ENCODE measurements around the gene HOXA4.
A peak's percentile ranks its signal among the peaks of the same experiment; 100 is the strongest.

The HOXA4 gene

DNA sequence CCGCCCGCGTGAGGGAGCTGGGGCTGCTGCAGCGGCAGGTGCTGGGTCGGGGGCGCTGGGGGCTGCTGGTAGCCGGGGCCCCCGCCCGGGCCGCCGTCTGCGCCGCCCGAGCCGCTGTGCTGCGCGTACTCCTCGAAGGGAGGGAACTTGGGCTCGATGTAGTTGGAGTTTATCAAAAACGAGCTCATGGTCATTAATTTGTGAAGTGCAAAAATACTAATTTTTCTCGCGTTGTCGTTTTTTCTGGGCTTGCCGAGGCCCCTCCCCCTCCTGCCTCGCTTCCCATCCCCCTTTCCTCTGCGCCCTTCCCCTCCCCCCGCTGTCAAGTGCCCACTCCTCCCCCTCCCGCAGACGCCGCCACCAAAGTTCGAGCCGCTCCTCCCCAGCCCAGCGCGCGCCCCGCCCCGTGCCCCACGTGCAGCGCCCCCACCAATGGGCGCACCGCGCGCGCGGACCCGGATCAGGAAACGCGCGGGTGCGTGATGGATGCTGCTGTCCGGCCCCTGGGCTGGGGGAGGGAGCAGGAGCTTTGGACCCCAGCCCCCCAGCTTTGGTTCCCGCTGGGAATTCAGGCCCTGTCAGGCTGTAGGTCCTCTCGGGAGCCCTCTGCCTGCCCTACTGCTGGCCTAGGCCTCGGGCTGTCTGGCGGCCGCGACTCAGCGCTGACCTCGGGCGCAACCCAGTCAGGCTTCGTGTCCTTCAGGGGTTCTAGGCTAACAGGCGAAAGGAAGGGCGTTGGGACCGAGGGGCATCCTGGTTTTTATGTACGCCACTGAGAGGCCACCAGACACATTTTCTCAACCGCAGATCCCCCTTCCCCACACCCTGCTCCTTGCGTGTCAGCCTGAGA, at the start of gene HOXA4:
Gene HOXA4 (minus strand): TSS at position 218 of the 850 bp plus-strand sequence. CDS start 24 bp downstream, at position 194.
- peak; percentile 72 to 79 for DNase-seq

DNA sequence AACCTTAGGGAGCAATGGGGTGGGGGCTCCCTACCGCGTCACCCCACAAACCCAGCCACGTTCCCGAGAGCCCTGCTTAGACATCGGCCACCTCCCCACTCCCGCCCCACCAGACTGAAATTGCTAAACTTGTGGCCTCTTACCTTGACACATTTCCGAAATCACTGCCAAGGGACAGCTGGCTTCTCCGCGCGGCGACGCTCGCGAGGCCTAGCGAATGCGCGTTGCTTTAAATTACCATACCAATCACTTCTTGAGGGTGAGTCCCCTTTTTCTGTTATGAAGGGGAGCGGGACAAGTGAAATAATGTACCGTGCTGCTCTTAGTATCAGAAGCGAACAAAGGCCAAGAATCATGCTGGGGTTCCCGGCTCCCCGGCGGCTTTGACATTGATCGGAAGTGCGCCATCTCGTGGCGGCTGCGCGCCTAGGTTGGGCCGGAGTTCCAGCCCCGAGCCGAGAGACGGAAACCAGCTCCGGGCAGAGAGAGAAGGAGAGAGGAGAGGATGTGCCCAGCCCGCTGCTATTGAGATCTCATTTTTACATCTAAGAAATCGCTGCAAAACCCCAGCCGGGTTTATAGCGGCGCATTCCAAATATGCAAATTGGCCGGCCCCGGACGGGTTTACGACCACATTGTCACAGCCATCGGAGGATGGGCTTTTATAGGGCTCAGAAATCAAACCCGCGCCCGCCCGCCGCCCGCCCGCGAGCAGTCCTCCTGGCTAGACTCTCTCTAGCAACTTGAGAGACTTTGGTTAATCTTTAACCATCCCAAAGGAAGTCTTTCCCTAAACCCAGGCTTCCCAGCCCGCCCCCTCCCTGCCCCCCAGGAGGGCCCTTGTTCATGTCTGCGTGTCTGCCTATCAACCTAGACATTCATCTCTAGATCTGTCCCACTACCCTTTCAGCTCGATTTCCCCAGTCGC, 49.2 kb upstream of the HOXA4 start:
- DNase-seq = peak; percentile 74 to 76

DNA sequence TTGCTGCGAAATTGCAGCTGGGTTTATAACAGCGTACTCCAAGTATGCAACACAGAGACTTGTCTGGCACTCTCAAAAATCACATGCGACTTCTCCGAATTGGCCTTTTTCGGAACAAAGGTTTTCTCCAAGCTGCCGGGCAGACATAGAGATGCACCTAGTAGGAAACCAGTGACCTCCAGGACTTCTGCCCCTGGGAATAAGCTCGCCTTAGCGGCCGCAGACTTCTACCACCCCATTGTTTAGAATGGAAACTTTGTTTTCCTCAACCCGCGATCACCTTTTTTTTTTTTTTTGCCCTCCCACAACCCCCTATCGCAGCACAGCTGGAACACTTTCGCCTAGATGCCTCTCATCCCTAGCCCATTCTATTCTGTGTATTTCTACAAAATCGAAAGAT, 48.5 kb upstream of the HOXA4 start:
- DNase-seq = no peak

DNA sequence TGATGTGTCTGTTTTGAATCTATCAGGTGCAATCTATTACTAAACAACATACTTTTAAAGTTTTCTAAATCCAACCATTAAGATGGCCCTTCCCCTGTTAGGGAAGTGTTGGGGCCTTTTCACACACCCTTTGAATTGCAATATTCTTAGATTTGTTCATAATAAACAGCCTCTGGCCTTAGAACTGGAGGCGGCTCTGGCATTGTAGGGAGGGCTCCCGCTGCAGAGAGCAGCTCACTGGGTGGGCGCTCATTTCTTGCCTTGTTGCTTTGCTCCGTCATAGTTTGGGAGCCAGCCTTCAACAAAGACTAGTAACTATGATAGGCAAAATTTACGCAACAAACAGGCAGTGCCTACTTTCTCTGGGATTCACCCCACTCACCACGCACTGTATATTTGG, 47.8 kb upstream of the HOXA4 start:
- DNase-seq = no peak

DNA sequence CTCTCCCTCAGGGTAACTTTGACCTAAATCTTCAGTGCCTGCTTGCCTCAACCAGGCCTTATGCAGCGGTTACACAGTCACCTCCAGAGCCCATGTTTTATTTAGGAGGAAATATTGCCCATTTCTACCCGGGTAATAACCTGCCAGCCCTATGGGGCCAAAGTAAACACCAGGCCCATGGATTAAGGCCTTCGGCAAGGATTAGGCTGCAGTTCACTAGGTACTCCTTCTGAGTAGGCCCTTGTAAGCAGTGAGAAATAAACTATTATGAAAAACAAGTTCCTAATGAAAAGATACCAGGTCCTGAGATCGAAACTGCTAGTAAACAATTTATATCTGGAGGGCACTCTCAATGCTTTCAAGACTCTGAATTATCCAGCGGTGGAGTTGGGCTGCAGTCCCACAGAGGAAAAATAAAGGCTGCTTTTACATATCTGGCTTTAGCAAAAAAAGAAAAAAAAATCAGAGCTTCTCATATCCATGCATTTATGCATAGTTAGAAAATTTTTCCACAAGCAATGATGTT, 47.3 kb upstream of the HOXA4 start:
- no peak for DNase-seq

DNA sequence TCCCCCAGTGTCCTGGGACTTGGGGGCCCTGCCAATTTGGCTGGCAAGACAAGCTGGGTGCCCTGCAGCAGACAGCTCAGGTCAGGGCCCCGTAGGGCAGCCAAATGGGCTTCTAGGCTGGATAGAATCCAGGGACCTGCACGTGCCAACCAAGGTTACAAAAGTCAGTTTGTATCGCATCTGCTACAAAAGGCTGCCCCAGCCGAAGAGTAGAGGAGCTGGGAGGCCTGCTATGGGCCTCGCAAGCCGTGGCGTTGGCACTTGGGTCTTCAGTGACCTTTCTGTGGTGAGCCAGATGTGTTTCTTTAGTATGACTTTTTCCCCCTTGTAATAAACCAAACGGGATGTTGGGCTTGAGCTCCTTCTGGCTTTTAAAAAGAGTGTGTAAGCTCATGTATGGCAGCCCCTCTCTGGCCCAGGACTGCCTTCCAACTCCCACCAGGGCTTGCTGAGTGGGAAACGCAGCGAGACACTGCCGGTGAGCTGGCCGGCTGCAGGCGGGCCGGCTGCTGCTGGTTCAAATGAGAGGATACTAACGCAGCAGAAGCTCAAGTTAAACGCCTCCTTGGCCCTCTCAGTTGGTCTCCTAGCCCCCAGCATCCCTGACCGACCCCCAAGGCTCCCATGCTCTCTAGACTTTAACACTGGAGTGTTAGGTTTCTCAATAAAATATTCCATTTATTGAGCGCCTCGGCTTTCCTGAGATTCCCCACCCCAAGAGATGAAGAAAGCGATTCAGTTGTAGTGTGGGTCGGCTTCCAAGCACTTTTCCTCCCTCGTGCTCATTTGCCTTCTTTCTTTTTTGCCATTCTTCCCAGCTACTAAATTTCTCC, 46.6 kb upstream of the HOXA4 start:
- no peak for DNase-seq

DNA sequence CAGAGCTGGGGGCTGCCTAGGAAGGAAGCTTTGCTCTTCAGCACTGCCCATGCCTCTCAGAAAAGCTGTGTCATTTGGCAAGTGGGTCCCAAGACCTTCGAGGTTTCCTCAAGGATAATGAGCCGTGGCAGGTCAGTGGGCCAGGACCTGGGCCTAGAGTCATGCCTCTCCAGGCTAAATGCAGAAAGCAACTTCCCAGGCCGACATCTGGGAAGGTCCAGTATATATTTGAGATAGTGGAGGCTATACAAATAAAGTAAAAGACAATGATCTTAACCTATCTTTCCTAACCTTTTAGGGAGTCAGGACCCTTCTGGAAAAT, 45.9 kb upstream of the HOXA4 start:
- DNase-seq = no peak

DNA sequence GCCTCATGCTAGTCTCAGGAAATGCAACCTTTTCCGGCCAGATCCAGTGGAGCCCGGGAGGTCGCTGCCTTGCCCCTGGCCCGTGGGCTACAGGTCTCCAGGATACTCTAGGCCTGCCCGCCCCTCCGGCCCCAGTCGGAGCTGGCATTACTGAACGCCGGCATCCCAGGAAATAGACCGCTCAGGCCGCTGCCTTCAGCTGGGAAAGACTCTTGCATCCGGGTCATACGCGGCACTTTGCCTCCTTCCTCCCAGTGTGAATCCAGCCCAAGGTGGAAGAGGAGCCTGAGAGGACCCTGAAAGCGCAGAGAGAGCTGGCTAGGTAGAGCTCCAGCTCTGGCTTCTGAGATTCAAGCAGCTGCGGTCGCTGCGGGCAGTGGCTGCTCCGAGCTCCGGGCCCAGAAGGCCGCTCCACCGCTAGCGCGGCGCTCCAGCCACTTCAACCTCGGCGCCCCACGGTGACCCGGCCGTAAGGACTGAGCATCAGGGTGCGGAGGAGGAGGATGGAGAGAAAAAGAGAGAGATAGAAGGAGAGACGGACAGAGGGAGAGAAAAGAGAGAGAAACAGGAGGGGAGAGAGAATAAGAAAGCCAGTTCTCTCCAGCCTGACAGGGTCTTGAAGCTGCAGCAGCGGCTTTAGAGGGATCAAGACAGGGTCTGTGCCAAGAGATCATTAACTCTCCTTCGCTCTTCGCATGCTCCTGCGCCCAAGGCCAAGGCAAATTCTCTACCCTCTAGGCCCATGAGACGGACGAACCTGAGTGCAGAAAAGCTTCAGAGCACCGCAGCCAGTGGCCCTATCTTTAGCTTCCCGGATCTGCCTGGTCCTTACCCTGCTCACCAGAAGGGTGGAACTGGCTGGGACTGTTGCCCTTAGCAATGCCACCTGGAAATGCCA, 45.3 kb upstream of the HOXA4 start:
- DNase-seq = no peak

DNA sequence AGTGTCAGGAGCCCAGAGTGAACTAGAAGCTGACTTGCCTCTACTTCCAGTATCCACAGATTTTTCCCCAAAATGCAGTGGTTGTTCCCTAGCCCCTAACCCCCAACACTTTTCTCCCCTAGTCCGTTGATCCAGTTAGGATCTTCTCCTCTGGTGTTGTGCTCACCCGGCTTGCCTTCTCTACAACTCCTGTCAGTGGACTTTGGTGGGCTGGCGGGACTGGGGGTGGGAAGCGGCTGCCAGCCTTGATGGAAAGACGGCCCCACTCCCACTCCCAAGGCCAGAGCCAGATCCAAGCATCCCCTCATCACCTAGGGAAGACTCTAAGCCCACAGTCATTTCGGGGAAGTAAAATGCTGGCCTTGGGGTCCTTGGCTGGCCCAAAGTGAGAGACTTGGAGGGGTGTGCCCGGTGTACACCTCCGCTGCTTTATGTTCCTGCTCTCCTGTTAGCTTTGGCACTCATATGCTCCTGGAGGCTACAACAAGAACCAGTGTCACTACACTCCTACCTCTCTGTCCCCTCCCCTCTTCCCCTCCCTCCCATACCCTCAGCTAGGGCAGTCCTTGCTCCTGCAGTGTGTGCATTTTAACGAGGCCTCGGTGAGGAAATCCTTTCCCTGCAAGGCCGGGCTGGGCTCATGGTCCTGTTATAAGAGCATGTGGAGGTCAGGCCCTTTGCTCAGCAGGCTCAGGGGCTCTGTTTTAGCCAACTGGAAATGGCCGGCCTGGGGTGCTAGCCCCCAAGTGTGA, 44.5 kb upstream of the HOXA4 start:
- DNase-seq = no peak

DNA sequence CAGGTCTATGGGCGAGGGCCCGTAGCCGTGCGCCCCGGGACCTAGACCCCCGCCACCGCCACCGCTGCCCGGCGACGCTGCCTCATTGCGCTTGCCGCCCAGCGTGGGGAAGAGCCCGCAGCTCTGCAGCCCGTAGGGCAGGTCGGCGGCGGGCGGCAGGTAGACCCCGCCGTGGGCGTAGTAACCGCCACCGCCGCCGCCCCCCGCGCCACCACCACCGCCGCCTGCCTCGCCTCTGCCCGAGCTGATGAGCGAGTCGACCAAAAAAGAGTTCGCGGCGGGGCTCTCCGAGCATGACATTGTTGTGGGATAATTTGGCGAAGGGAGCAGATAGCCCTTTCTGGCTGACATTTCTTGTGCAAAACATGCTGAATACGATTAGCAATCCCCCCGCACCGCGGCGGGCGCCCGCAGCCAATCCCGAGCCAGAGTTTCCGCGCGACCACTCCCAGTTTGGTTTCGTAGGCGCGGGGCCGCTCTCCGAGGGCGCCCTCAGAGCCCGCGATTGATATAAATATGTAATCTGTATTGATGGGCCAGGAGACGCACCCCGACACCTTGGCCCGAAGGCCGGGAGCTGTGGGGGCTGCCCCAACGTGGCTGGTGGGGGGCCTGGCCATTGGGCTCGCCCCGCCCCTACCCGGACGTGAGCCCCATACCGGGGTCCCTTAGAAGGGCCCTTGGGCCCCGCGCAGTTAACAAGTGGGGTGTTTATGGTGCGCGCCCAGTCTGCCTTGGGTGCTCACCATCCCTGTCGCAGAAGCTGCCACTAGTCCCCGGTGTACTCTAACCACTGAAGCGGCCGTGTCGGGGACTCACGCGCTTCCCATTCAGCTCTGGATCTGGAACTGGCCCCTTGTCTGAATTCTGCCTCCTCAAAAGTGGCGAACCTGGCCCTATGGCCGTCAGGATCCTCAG, 43.7 kb upstream of the HOXA4 start, which contains the start of gene HOXA10:
Gene HOXA10 (minus strand): TSS at position 365 of the 918 bp plus-strand sequence. CDS start 14 bp downstream, at position 351.
- DNase-seq = no peak

DNA sequence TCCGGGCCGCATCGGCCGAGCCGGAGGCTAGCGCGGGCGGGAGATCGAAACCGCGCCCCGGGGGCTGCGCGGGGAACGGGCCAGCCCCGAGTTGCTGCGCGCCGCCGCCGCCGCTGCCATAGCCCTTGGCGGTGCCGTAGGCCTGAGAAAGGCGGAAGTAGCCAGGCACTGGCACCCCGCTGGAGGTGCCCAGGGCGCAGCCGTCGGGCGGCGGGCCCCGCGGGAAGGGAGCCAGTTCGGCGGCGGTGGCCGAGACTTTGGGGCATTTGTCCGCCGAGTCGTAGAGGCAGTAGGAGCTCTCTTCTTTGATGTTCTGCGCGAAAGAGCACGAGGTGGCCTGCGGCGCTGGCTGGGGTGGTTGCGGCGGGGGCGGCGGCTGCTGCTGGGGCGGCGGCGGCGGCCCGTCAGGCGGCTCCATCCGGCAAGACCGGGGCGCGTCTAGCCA, 43.0 kb upstream of the HOXA4 start:
- no peak for DNase-seq

DNA sequence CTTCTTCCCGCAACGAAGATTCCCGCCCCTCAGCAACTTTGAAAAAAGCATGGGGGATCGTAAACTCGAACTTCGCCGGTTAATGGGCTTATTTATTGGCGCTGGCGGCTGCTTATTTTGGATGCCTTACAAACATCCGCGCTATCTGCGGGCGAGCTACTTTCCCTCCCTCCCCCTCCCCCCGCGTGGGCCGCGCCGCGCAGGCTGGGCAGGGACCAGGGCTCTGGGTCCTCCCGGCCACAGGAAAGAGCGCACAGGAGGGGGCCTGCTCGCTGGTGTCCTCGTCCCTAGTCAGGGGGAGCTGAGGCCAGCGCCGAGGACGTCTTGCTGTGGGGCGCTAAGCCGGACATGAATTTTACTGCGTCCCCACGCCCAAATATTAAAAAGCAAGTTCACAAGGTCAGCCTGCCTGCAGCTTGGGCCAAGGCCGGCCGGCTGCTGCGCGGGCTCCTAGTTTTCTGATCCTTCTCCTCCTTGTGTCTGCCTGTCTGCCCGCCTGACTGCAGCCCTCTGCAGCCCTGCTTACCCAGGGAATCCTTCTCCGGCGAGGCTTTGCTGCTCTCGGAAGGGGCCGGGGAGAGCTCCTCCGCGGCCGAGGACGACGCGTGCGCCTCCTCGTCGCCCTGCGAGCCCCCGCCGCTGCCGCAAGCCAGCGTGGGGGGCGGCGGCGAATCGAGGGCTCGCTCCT, 42.4 kb upstream of the HOXA4 start:
- DNase-seq = no peak

DNA sequence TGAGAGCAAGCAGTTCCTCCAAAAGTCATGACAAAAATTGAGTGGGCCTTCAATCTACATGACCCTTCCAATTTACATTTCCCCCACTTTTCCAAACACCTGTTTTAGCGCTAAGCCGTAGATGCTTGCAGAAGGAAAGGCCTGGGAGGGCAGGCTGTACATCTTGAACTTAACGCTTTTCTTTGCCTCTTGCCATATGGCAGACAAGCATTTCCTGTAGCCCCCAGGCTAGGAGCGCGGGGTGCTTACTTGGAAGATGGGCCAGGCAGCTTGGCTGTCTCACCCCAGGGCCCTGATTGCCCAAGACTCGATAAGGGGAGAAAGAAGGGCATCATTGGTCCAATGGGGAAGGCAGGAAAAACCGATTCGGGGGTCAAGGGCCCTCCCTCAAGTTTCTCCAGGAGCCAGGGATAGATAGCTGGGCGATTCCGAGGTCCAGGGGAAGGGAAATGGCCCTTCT, 41.8 kb upstream of the HOXA4 start:
- no peak for DNase-seq

DNA sequence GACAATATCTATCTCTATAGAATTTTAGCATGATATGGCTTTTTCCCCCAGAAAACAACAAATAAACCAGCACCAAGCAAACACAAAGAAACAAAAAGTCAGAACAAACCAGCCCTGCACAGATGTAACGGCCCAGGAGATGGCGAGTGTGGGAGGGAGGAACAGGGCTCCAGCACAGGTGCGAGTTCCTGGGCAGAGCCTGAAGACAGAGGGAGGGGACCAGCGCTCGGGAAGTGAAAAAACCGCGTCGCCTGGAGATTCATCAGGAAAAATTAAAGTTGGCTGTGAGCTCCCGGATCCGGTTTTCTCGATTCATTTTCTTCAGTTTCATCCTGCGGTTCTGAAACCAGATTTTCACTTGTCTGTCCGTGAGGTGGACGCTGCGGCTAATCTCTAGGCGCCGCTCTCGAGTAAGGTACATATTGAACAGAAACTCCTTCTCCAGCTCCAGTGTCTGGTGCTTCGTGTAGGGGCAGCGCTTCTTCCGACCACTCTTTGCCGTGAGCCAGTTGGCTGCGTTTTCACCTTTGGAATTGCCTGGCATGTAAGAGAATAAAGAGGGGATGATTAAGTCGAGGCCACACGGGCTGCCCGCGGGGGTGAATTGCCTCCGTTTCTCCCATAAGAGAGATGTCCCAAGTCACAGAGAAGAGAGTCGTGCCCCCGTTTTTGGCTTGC, 41.2 kb upstream of the HOXA4 start:
- no peak for DNase-seq

DNA sequence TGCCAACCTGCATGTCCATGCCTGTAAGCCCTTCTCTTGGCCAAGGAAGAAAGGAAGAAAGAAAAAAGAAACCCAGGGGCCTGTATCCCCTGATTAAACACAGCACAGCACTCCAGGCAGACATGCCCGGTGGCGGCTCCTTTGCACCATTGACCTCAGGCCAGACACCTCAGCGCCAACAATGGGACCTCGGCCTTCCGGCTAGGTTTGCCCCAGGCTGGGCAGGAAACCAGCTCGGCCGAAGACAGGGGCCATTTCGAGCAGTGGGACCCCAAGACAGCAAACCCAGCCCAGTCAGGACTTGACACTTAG, 40.7 kb upstream of the HOXA4 start:
- no peak for DNase-seq

DNA sequence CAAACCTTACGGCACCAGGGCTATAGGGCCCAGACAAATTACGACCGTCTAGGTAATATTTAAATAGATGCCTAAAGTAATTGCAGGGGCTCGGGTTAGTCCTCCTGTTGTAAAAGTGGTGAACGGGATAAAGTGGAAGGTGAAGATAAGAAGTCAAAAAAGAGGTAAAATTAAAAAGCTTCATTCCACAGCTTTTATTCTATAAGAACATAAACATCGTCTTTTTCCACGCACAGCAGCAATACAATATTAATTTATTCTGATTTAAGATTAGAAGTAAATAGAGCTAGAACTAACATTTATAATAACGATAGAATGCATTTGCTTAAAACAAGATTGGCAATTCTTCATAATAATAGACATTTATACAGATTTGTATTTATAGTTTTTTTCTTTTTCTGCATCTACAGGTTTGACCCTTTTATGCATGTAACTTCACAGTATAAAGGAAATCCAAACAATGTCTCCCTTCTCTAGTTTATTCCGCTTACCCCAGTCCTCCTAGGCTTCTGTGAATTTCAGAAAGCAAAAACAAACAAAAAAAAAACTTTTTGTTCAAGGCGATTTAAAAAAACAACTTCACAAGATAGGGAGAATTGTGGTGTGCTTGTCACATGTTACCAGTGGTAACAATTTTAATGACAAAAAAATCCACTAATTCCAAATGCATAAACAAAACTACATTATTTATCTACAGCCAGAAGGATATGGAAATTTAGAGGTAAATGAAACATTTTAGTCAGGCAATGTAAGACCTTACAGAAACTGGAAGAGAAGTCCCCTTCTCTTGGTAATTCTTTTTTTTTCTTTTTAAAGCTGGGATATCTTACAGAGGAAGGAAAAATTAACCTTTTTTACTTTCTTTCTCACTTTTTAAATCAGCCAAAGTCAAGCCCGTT, 40.1 kb upstream of the HOXA4 start:
- no peak for DNase-seq
